H9 (cell line): Measurements from ENCODE around the gene GPRIN1. TPM values are rescaled to one million over a fixed set of nuclear protein-coding genes. Genes with fewer than 3 reads are reported as not detected.

Source experiments
- DNase-seq: peaks from one replicate; pipeline ENCODE4 v3.0.0-alpha.2; 2017
- H2AFZ ChIP-seq: one replicate; pipeline ENCODE4 v1.6.1; 2013; ENCODE audit warnings: mild to moderate bottlenecking, low read length, control low read depth, moderate library complexity
- H2AK5ac ChIP-seq: 2 replicates; pipeline ENCODE4 v1.6.1; 2013; ENCODE audit warnings: low read length, control low read depth, mixed read lengths; ENCODE audit not compliant: insufficient read length
- H2BK120ac ChIP-seq: one replicate; pipeline ENCODE4 v1.6.1; 2013; ENCODE audit warnings: low read depth, mild to moderate bottlenecking, low read length, control low read depth, inconsistent platforms; ENCODE audit not compliant: poor library complexity, severe bottlenecking
- H2BK12ac ChIP-seq: 2 replicates; pipeline ENCODE4 v1.6.1; 2013; ENCODE audit warnings: low read length, control low read depth, mixed read lengths, low read depth; ENCODE audit not compliant: insufficient read length
- H2BK15ac ChIP-seq: 2 replicates; pipeline ENCODE4 v1.6.1; 2013; ENCODE audit warnings: low read depth, low read length, control low read depth
- H2BK20ac ChIP-seq: one replicate; pipeline ENCODE4 v1.6.1; 2013; ENCODE audit warnings: low read depth, mild to moderate bottlenecking, low read length, control low read depth, inconsistent platforms; ENCODE audit not compliant: poor library complexity, severe bottlenecking
- H2BK5ac ChIP-seq: 2 replicates; pipeline ENCODE4 v1.6.1; 2013; ENCODE audit warnings: low read length, control low read depth, mixed read lengths; ENCODE audit not compliant: insufficient read length
- H3K14ac ChIP-seq: 2 replicates; pipeline ENCODE4 v1.6.1; 2013; ENCODE audit warnings: low read length, control low read depth; ENCODE audit not compliant: insufficient read depth
- H3K18ac ChIP-seq: 2 replicates; pipeline ENCODE4 v1.6.1; 2013; ENCODE audit warnings: low read depth, mild to moderate bottlenecking, mixed read lengths, low read length, control low read depth; ENCODE audit not compliant: insufficient read length
- H3K23ac ChIP-seq: 2 replicates; pipeline ENCODE4 v1.6.1; 2013; ENCODE audit warnings: low read length, control low read depth, mixed read lengths, low read depth; ENCODE audit not compliant: insufficient read length
- H3K23me2 ChIP-seq: 2 replicates; pipeline ENCODE4 v1.6.1; 2013; ENCODE audit warnings: low read depth, mild to moderate bottlenecking, mixed read lengths, low read length, control low read depth; ENCODE audit not compliant: insufficient read length, poor library complexity, severe bottlenecking
- H3K27ac ChIP-seq: 2 replicates; pipeline ENCODE4 v1.5.1; 2013; ENCODE audit warnings: low read length, control low read depth, mixed read lengths, low read depth; ENCODE audit not compliant: insufficient read length
- H3K27me3 ChIP-seq: 2 replicates; pipeline ENCODE4 v1.6.1; 2013; ENCODE audit warnings: low read length, control low read depth, inconsistent platforms; ENCODE audit not compliant: insufficient read depth
- H3K4ac ChIP-seq: 2 replicates; pipeline ENCODE4 v1.6.1; 2013; ENCODE audit warnings: low read depth, mild to moderate bottlenecking, control low read depth, inconsistent platforms, low read length, moderate library complexity
- H3K4me1 ChIP-seq: 2 replicates; pipeline ENCODE4 v1.6.1; 2013; ENCODE audit warnings: low read length, control low read depth, inconsistent platforms; ENCODE audit not compliant: insufficient read depth
- H3K4me2 ChIP-seq: 2 replicates; pipeline ENCODE4 v1.6.1; 2013; ENCODE audit warnings: low read length, control low read depth, mixed read lengths; ENCODE audit not compliant: insufficient read length, insufficient read depth
- H3K56ac ChIP-seq: 2 replicates; pipeline ENCODE4 v1.6.1; 2013; ENCODE audit warnings: low read depth, mild to moderate bottlenecking, mixed read lengths, low read length, control low read depth; ENCODE audit not compliant: insufficient read length
- H3K79me1 ChIP-seq: 2 replicates; pipeline ENCODE4 v1.6.1; 2013; ENCODE audit warnings: low read depth, mild to moderate bottlenecking, moderate library complexity, low read length, control low read depth, inconsistent platforms; ENCODE audit not compliant: insufficient read depth, poor library complexity, severe bottlenecking
- H3K79me2 ChIP-seq: 2 replicates; pipeline ENCODE4 v1.6.1; 2013; ENCODE audit warnings: low read length, control low read depth, inconsistent platforms; ENCODE audit not compliant: insufficient read depth
- H3K9ac ChIP-seq: 2 replicates; pipeline ENCODE4 v1.6.1; 2013; ENCODE audit warnings: low read length, control low read depth, mixed read lengths; ENCODE audit not compliant: insufficient read length; ENCODE audit errors: extremely low read depth
- H3K9me3 ChIP-seq: one replicate; pipeline ENCODE4 v1.6.1; 2013; ENCODE audit warnings: low read depth, low read length, inconsistent platforms; ENCODE audit not compliant: control insufficient read depth
- H3T11ph ChIP-seq: one replicate; pipeline ENCODE4 v1.6.1; 2013; ENCODE audit warnings: mild to moderate bottlenecking, low read length, control low read depth, inconsistent platforms
- H4K20me1 ChIP-seq: one replicate; pipeline ENCODE4 v1.6.1; 2013; ENCODE audit not compliant: control insufficient read depth, insufficient read length, insufficient read depth
- H4K5ac ChIP-seq: 2 replicates; pipeline ENCODE4 v1.6.1; 2013; ENCODE audit warnings: low read depth, mild to moderate bottlenecking, mixed read lengths, low read length, control low read depth; ENCODE audit not compliant: insufficient read length
- H4K8ac ChIP-seq: replicated peaks from 2 replicates; pipeline ENCODE4 v1.6.1; 2013; ENCODE audit warnings: low read length, control low read depth, mixed read lengths, low read depth; ENCODE audit not compliant: insufficient read length
- H4K91ac ChIP-seq: 2 replicates; pipeline ENCODE4 v1.6.1; 2013; ENCODE audit warnings: low read depth, mild to moderate bottlenecking, moderate library complexity, mixed read lengths, low read length, control low read depth; ENCODE audit not compliant: insufficient read length
- H3K27ac Mint-ChIP-seq, 3 experiments: 2 replicates in 2 of 3; 3 replicates in 1 of 3; pipeline ENCODE4 v1.8.0; 2020 to 2021; ENCODE audit warnings: mixed read lengths in 3 of 3, mild to moderate bottlenecking in 1 of 3, moderate library complexity in 1 of 3
- H3K27me3 Mint-ChIP-seq: 2 replicates; pipeline ENCODE4 v1.8.0; 2021; ENCODE audit warnings: low read depth, mild to moderate bottlenecking, moderate library complexity, mixed read lengths
- H3K36me3 Mint-ChIP-seq, 3 experiments: 2 replicates in 2 of 3; 3 replicates in 1 of 3; pipeline ENCODE4 v1.8.0; 2020 to 2021; ENCODE audit warnings: low read depth in 3 of 3, mixed read lengths in 3 of 3; ENCODE audit not compliant: insufficient read depth in 1 of 3
- H3K4me1 Mint-ChIP-seq, 2 experiments: 2 replicates each; pipeline ENCODE4 v1.8.0; 2020; ENCODE audit warnings: mixed read lengths in 2 of 2
- H3K4me3 Mint-ChIP-seq, 2 experiments: 2 replicates in 1 of 2; 3 replicates in 1 of 2; pipeline ENCODE4 v1.8.0; 2020 to 2021; ENCODE audit warnings: mild to moderate bottlenecking in 2 of 2, mixed read lengths in 2 of 2, moderate library complexity in 1 of 2
- H3K9me3 Mint-ChIP-seq, 2 experiments: 2 replicates in 1 of 2; 3 replicates in 1 of 2; pipeline ENCODE4 v1.8.0; 2020; ENCODE audit warnings: mild to moderate bottlenecking in 2 of 2, mixed read lengths in 2 of 2, moderate library complexity in 1 of 2
- CTCF ChIP-seq: fragments of 200-600 bp; sonication (generic); conservative IDR thresholded peaks from 3 replicates; pipeline ENCODE4 v1.8.0; 2021; ENCODE audit warnings: antibody characterized with exemption, mild to moderate bottlenecking
- WGBS: extraction: QIAGEN DNeasy Blood & Tissue Kit; methylation state at CpG from one replicate; pipeline ENCODE4 v1.1.7; 2013; ENCODE audit warnings: missing lambda C conversion rate, low lambda C conversion rate, mixed read lengths; ENCODE audit not compliant: insufficient read length; ENCODE audit errors: extremely low coverage; 5-methylcytosine and 5-hydroxymethylcytosine counted together
- total RNA-seq: library from RNA; stranded (reverse); gene quantifications from 2 replicates; pipeline ENCODE4 v1.2.1, GENCODE V29; 2021

GPRIN1 gene
- total RNA-seq, 1 experiment from 2014 or later = 10.8 TPM

- no peak overlapping the region for H3K4ac ChIP-seq
- H3T11ph ChIP-seq = no peak overlapping the region
- no peak overlapping the region for H3K4me3 Mint-ChIP-seq
- H3K18ac ChIP-seq = no peak overlapping the region
- no peak overlapping the region for H4K5ac ChIP-seq
- H2BK5ac ChIP-seq = no peak overlapping the region
- H3K27ac Mint-ChIP-seq = no peak overlapping the region
- no peak overlapping the region for H3K56ac ChIP-seq
- no peak overlapping the region for H3K9ac ChIP-seq
- no peak overlapping the region for H2AK5ac ChIP-seq
- 100% methylated on average over 2 of the region's 3 CpGs for WGBS
- H2BK12ac ChIP-seq = no peak overlapping the region
- peaks cover 47 to 62% of the 10 kb centered on the region in 2 experiments for H3K4me1 Mint-ChIP-seq
- no peaks in the 10 kb centered on the region for H3K79me2 ChIP-seq
- no peak overlapping the region for H2AFZ ChIP-seq
- no peak overlapping the region for H2BK20ac ChIP-seq
- H3K9me3 ChIP-seq = no peaks in the 10 kb centered on the region
- DNase-seq = no peak
- H3K36me3 Mint-ChIP-seq = peaks cover 0 to 6% (median 2%) of the 10 kb centered on the region in 3 experiments; a peak in 4 of 7 replicates
- no peak overlapping the region for H2BK15ac ChIP-seq
- TF ChIP-seq CTCF = no peak
- H3K27ac ChIP-seq = no peak overlapping the region
- no peaks in the 10 kb centered on the region; the same call in 1 of the 2 replicates for H3K4me1 ChIP-seq
- H2BK120ac ChIP-seq = no peak overlapping the region
- no peak overlapping the region for H3K23ac ChIP-seq
- H3K27me3 ChIP-seq = no peaks in the 10 kb centered on the region
- H4K8ac ChIP-seq = no peak overlapping the region
- H4K91ac ChIP-seq = no peak overlapping the region
- peaks cover 0 to 10% of the 10 kb centered on the region in 2 experiments; a peak in 3 of 5 replicates for H3K9me3 Mint-ChIP-seq
- no peaks in the 10 kb centered on the region for H4K20me1 ChIP-seq
- H3K27me3 Mint-ChIP-seq = peaks cover 30% of the 10 kb centered on the region
- no peak overlapping the region for H3K14ac ChIP-seq
- H3K23me2 ChIP-seq = no peaks in the 10 kb centered on the region
- H3K79me1 ChIP-seq = no peaks in the 10 kb centered on the region
- H3K4me2 ChIP-seq = no peak overlapping the region
Observed at GRCh38 chr5:176638437-176638836, 28.5 kb upstream of the GPRIN1 start.
